Endothelial cell of umbilical vein (primary cell): Measurements from ENCODE around the gene WDR90. TPM values are rescaled to one million over a fixed set of nuclear protein-coding genes. Genes with fewer than 3 reads are reported as not detected.

Experiments
- BruUV-seq: library from RNA; stranded (reverse); fragments of 400-500 nt; replicated peaks from 2 replicates; lab custom pipeline; 2021; lab: Mats Ljungman, UMichigan
- CTCF ChIA-PET: fragments of 300-600, 350-600 bp; sonication (Branson Sonifier 250); formaldehyde crosslinking; loops from one replicate; lab custom pipeline; 2021; ENCODE audit warnings: antibody characterized with exemption, inconsistent platforms; lab: Charles Lee
- POLR2A ChIA-PET: fragments of 300-600, 350-600 bp; sonication (Branson Sonifier 250); formaldehyde crosslinking; loops from one replicate; lab custom pipeline; 2021; ENCODE audit warnings: antibody characterized with exemption, inconsistent platforms; lab: Charles Lee
- DNase-seq: peaks from one replicate; pipeline ENCODE4 v3.0.0-alpha.2; 2011; ENCODE audit warnings: low read depth, low spot score
- FAIRE-seq: peaks from 2 replicates; lab custom pipeline; 2011; peaks lifted over from hg19 to GRCh38; lab: Jason Lieb, UNC
- H2AFZ ChIP-seq: 2 replicates; pipeline ENCODE4 v1.6.0; 2012; ENCODE audit warnings: low read depth, low read length, control low read depth, inconsistent platforms
- H3K27ac ChIP-seq: 2 replicates; pipeline ENCODE4 v1.5.1; 2011; ENCODE audit warnings: low read depth, mild to moderate bottlenecking, control low read depth, low read length, moderate library complexity; ENCODE audit not compliant: insufficient read depth
- H3K27me3 ChIP-seq, 2 experiments: 2 replicates each; pipeline versions ENCODE4 v1.6.0 to v1.6.1; 2011; ENCODE audit warnings: low read length in 2 of 2, mixed read lengths in 1 of 2; ENCODE audit not compliant: control insufficient read depth in 2 of 2, insufficient read depth in 2 of 2
- H3K36me3 ChIP-seq, 2 experiments: 2 replicates in 1 of 2; 3 replicates in 1 of 2; pipeline ENCODE4 v1.5.1; 2011; ENCODE audit warnings: low read length in 2 of 2, mild to moderate bottlenecking in 1 of 2, moderate library complexity in 1 of 2; ENCODE audit not compliant: control insufficient read depth in 2 of 2, insufficient read depth in 2 of 2; ENCODE audit errors: extremely low read depth in 1 of 2
- H3K4me1 ChIP-seq: 3 replicates; pipeline ENCODE4 v1.5.1; 2011; ENCODE audit warnings: mild to moderate bottlenecking, low read length; ENCODE audit not compliant: control insufficient read depth, insufficient read depth; ENCODE audit errors: extremely low read depth
- H3K4me2 ChIP-seq: 2 replicates; pipeline ENCODE4 v1.6.1; 2011; ENCODE audit warnings: low read length, control low read depth, mixed read lengths; ENCODE audit not compliant: insufficient read depth
- H3K4me3 ChIP-seq, 3 experiments: fragments of 200-600 bp in 1 of 3; sonication (generic), shearing (Covaris generic) in 1 of 3; replicated peaks in 1 of 3; 2 replicates each; pipeline ENCODE4 v1.5.1; 2011 to 2016; ENCODE audit warnings: control low read depth in 3 of 3, low read length in 3 of 3, mild to moderate bottlenecking in 2 of 3, inconsistent platforms in 1 of 3, low read depth in 1 of 3, moderate library complexity in 1 of 3; ENCODE audit not compliant: insufficient read depth in 1 of 3
- H3K79me2 ChIP-seq: 2 replicates; pipeline ENCODE4 v1.6.0; 2012; ENCODE audit warnings: low read length, inconsistent platforms; ENCODE audit not compliant: control insufficient read depth, insufficient read depth
- H3K9ac ChIP-seq: replicated peaks from 2 replicates; pipeline ENCODE3; 2011; ENCODE audit warnings: low read length, control low read depth; ENCODE audit not compliant: insufficient read depth; ENCODE audit errors: extremely low read depth
- H3K9me1 ChIP-seq: replicated peaks from 3 replicates; pipeline ENCODE4 v1.6.0; 2011; ENCODE audit warnings: mild to moderate bottlenecking, low read length; ENCODE audit not compliant: control insufficient read depth, insufficient read depth; ENCODE audit errors: extremely low read depth
- H3K9me3 ChIP-seq: replicated peaks from 2 replicates; pipeline ENCODE4 v1.5.1; 2012; ENCODE audit warnings: low read length, inconsistent platforms; ENCODE audit not compliant: control insufficient read depth, insufficient read depth
- H4K20me1 ChIP-seq: replicated peaks from 2 replicates; pipeline ENCODE3; 2011; ENCODE audit warnings: mild to moderate bottlenecking, low read length; ENCODE audit not compliant: control insufficient read depth, insufficient read depth; ENCODE audit errors: extremely low read depth
- EZH2 ChIP-seq: IDR thresholded peaks from 2 replicates; pipeline ENCODE4 v1.6.1; 2012; ENCODE audit warnings: borderline replicate concordance, low read depth, mild to moderate bottlenecking, moderate library complexity, low read length, inconsistent platforms; ENCODE audit not compliant: severe bottlenecking
- FOS ChIP-seq: IDR thresholded peaks from 2 replicates; pipeline ENCODE4 v1.6.1; 2011; ENCODE audit warnings: mild to moderate bottlenecking, low read length, moderate library complexity, borderline replicate concordance; ENCODE audit not compliant: insufficient read depth
- GATA2 ChIP-seq: IDR thresholded peaks from 2 replicates; pipeline ENCODE4 v1.7.0; 2011; ENCODE audit warnings: low read depth, mild to moderate bottlenecking, moderate library complexity, mixed read lengths, low read length; ENCODE audit not compliant: insufficient read length, insufficient read depth
- JUN ChIP-seq: IDR thresholded peaks from 2 replicates; pipeline ENCODE4 v1.6.1; 2011; ENCODE audit warnings: borderline replicate concordance, low read depth; ENCODE audit not compliant: insufficient read length, insufficient read depth
- MAX ChIP-seq: IDR thresholded peaks from 2 replicates; pipeline ENCODE4 v1.6.1; 2011; ENCODE audit not compliant: insufficient read depth, insufficient read length
- MYC ChIP-seq: IDR thresholded peaks from one replicate; pipeline ENCODE4 v1.6.1; 2011; ENCODE audit warnings: mild to moderate bottlenecking, low read depth, low read length
- POLR2A ChIP-seq: IDR thresholded peaks from 2 replicates; pipeline ENCODE4 v1.6.1; 2012; ENCODE audit warnings: low read depth, mild to moderate bottlenecking, control low read depth, low read length
- POLR2AphosphoS5 ChIP-seq: IDR thresholded peaks from 2 replicates; pipeline ENCODE4 v1.6.1; 2012; ENCODE audit warnings: low read depth, mild to moderate bottlenecking, control low read depth, low read length, moderate library complexity; ENCODE audit not compliant: insufficient read depth
- dilution Hi-C: fragments of 300-500 bp; cut with MboI; formaldehyde crosslinking; loops from one replicate; pipeline ENCODE4 v1.15.0; 2019; ENCODE audit warnings: low sequenced_read_pairs; ENCODE audit not compliant: extremely low pct_ligation_motif_present
- intact Hi-C: fragments of 100-400 bp; cut with micrococcal nuclease; formaldehyde crosslinking; loops from one replicate; pipeline ENCODE4 v1.10.0; 2022
- polyA plus RNA-seq, 4 experiments: library from polyadenylated mRNA; depleted of rRNA in 3 of 4; stranded (reverse) in 3 of 4; unstranded in 1 of 4; fragments of >200 nt; gene quantifications; 2 replicates each; pipeline versions ENCODE4 v1.2.1 to v1.2.3, GENCODE V29; 2011 to 2012; ENCODE audit warnings: missing spikeins in 1 of 4
- total RNA-seq: library from RNA; stranded (reverse); gene quantifications from 2 replicates; pipeline ENCODE4 v1.2.3, GENCODE V29; 2021
- TF ChIP-seq, protein P1 (sequence below), 2 donors: IDR thresholded peaks; 1 replicate in 1 of 2; 2 replicates in 1 of 2; pipeline ENCODE4 v1.5.1; 2011; ENCODE audit warnings: low read length in 2 of 2, mild to moderate bottlenecking in 2 of 2, moderate library complexity in 2 of 2, control low read depth in 1 of 2, inconsistent platforms in 1 of 2, low read depth in 1 of 2; ENCODE audit not compliant: insufficient read depth in 1 of 2; ENCODE audit errors: extremely low read depth in 1 of 2

WDR90 gene
- total and polyA plus RNA-seq, 2 donors (not counting 3 experiments of a cell fraction or from before 2014, with no cell fraction given): 22.2 to 51.8 TPM

DNA sequence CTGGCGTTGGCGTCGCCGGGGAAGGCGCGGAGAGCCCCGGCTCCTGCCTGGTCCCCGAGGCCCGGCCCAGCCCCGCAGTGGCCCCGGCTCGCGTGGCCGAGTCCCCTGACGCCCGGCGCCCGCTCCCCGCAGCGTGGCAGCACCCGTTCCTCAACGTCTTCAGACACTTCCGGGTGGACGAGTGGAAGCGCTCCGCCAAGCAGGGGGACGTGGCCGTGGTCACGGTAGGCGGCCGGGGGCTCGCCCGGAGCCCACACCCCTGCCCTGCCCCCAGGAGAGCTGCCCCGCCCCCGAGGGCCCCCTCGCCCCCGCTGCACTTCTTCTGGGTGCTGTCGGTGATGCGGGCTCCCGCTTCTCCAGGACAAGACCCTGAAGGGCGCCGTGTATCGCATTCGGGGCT is 466 bp downstream of the WDR90 start:
- H3K27me3 ChIP-seq: no peaks in the 10 kb centered on the region
- peak overlapping the region; percentile 22 for H3K27ac ChIP-seq
- H3K9ac ChIP-seq: peak overlapping the region; percentile 65
- ChIA-PET POLR2A (interaction anchor here (1.3 kb wide), 1 partner anchor 13 kb away, joined by 4 read pairs; the partner anchor contains the start of gene METTL26), CTCF (interaction anchor here (1.1 kb wide), 1 partner anchor 11 kb away, joined by 11 read pairs; no protein-coding TSS in a partner anchor)
- H3K4me2 ChIP-seq: peak overlapping the region; percentile 16
- no peak for DNase-seq
- peaks cover 0 to 2% of the 10 kb centered on the region in 2 experiments for H3K36me3 ChIP-seq
- no peaks in the 10 kb centered on the region for H3K9me1 ChIP-seq
- no TSS peak for BruUV-seq
- intact Hi-C loops (loop anchor here (1.0 kb wide), 1 partner anchor 11 kb away; no protein-coding TSS in a partner anchor), dilution Hi-C loops (no loop called here)
- H3K4me3 ChIP-seq: peak overlapping the region in 2 of 3 experiments; percentile 55 to 57
- no peaks in the 10 kb centered on the region for H3K79me2 ChIP-seq
- peak overlapping the region; percentile 23 for H2AFZ ChIP-seq
- TF ChIP-seq POLR2A: no peak
- TF ChIP-seq MYC: no peak
- TF ChIP-seq EZH2: no peak
- no peak for TF ChIP-seq POLR2AphosphoS5
- TF ChIP-seq MAX: no peak
- TF ChIP-seq GATA2: no peak
- TF ChIP-seq FOS: no peak
- TF ChIP-seq, protein P1, sequence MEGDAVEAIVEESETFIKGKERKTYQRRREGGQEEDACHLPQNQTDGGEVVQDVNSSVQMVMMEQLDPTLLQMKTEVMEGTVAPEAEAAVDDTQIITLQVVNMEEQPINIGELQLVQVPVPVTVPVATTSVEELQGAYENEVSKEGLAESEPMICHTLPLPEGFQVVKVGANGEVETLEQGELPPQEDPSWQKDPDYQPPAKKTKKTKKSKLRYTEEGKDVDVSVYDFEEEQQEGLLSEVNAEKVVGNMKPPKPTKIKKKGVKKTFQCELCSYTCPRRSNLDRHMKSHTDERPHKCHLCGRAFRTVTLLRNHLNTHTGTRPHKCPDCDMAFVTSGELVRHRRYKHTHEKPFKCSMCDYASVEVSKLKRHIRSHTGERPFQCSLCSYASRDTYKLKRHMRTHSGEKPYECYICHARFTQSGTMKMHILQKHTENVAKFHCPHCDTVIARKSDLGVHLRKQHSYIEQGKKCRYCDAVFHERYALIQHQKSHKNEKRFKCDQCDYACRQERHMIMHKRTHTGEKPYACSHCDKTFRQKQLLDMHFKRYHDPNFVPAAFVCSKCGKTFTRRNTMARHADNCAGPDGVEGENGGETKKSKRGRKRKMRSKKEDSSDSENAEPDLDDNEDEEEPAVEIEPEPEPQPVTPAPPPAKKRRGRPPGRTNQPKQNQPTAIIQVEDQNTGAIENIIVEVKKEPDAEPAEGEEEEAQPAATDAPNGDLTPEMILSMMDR (IDR thresholded peaks at IDR 0.05; ENCODE audit: extremely low read depth in 1 of 2, insufficient read depth in 1 of 2, low read depth in 1 of 2, low read length in 2 of 2): no peak
- no peak for TF ChIP-seq JUN
- H3K4me1 ChIP-seq: peaks cover 8% of the 10 kb centered on the region
- no peaks in the 10 kb centered on the region for H3K9me3 ChIP-seq
- H4K20me1 ChIP-seq: no peaks in the 10 kb centered on the region
- FAIRE-seq: no peak
